K562 (cell line): Measurements from ENCODE around the gene CHMP2A. TPM values are rescaled to one million over a fixed set of nuclear protein-coding genes. Genes with fewer than 3 reads are reported as not detected.

Source experiments
- ATAC-seq: fragments of 200-7000 bp; cut with Tn5 transposase; 3 replicates; pipeline ENCODE4 v1.9.1; 2020; ENCODE audit warnings: moderate library complexity
- BruUV-seq: library from RNA; stranded (reverse); fragments of 400-500 nt; replicated peaks from 2 replicates; lab custom pipeline; 2021; lab: Mats Ljungman, UMichigan
- CTCF ChIA-PET: fragments of 300-600 bp; formaldehyde crosslinking; extraction: SDS; loops from one replicate; lab custom pipeline; 2021; ENCODE audit warnings: low intra/inter-chr PET ratio; lab: Yijun Ruan, JAX
- POLR2A ChIA-PET: fragments of 300-600, 350-650 bp; sonication (Branson Sonifier 250); formaldehyde crosslinking; extraction: SDS; loops from one replicate; lab custom pipeline; 2021; ENCODE audit warnings: antibody characterized with exemption, inconsistent platforms; lab: Yijun Ruan, JAX
- DNase-seq, 4 experiments: peaks; one replicate each; pipeline versions ENCODE4 v3.0.0 to v3.0.0-alpha.2; 2011 to 2018; ENCODE audit warnings: low spot score in 3 of 4, mixed read lengths in 3 of 4; ENCODE audit errors: extremely low read depth in 1 of 4
- FAIRE-seq: peaks from 2 replicates; lab custom pipeline; 2011; peaks lifted over from hg19 to GRCh38; lab: Jason Lieb, UNC
- H2AFZ ChIP-seq: 2 replicates; pipeline ENCODE4 v1.6.0; 2011; ENCODE audit warnings: low read depth, low read length, control low read depth, inconsistent platforms
- H3K27ac ChIP-seq: fragments of 200-600 bp; 3 replicates; pipeline ENCODE4 v1.8.0; 2011; ENCODE audit warnings: low read depth, mild to moderate bottlenecking, control low read depth, inconsistent platforms, low read length, moderate library complexity, mixed read lengths; ENCODE audit errors: extremely low read depth
- H3K27me3 ChIP-seq, 2 experiments: fragments of 300-600 bp in 1 of 2; 2 replicates in 1 of 2; 3 replicates in 1 of 2; pipeline versions ENCODE4 v1.6.0 to v1.8.0; 2011; ENCODE audit warnings: inconsistent platforms in 2 of 2, low read length in 2 of 2, mild to moderate bottlenecking in 1 of 2, mixed read lengths in 1 of 2, moderate library complexity in 1 of 2; ENCODE audit not compliant: control insufficient read depth in 2 of 2, insufficient read depth in 2 of 2
- H3K36me3 ChIP-seq: fragments of 300-600 bp; 3 replicates; pipeline ENCODE4 v1.8.0; 2011; ENCODE audit warnings: mild to moderate bottlenecking, low read length, inconsistent platforms; ENCODE audit not compliant: control insufficient read depth, insufficient read depth
- H3K4me1 ChIP-seq, 2 experiments: fragments of 200-600 bp in 1 of 2; replicated peaks in 1 of 2; 2 replicates in 1 of 2; 3 replicates in 1 of 2; pipeline versions ENCODE4 v1.5.1 to v1.8.0; 2011; ENCODE audit warnings: inconsistent platforms in 2 of 2, low read length in 2 of 2, mild to moderate bottlenecking in 1 of 2, mixed read lengths in 1 of 2, moderate library complexity in 1 of 2; ENCODE audit not compliant: control insufficient read depth in 2 of 2, insufficient read depth in 2 of 2
- H3K4me2 ChIP-seq: 2 replicates; pipeline ENCODE4 v1.6.1; 2011; ENCODE audit warnings: low read length, control low read depth, inconsistent platforms, mixed read lengths; ENCODE audit not compliant: insufficient read depth
- H3K4me3 ChIP-seq: fragments of 200-600 bp; sonication (generic), shearing (Covaris generic); 2 replicates; pipeline ENCODE4 v1.5.1; 2016; ENCODE audit warnings: control low read depth, inconsistent platforms
- H3K79me2 ChIP-seq: fragments of 200-600 bp; 3 replicates; pipeline ENCODE4 v1.8.0; 2011; ENCODE audit warnings: low read length, inconsistent platforms; ENCODE audit not compliant: control insufficient read depth, insufficient read depth
- H3K9ac ChIP-seq, 2 experiments: 2 replicates each; pipeline versions ENCODE4 v1.6.0 to v1.6.1; 2011; ENCODE audit warnings: low read depth in 2 of 2, low read length in 2 of 2, control low read depth in 1 of 2, inconsistent platforms in 1 of 2, mild to moderate bottlenecking in 1 of 2, mixed read lengths in 1 of 2; ENCODE audit not compliant: insufficient read depth in 1 of 2
- H3K9me1 ChIP-seq: one replicate; pipeline ENCODE4 v1.6.0; 2011; ENCODE audit warnings: inconsistent platforms, mild to moderate bottlenecking, low read length, moderate library complexity; ENCODE audit not compliant: control insufficient read depth, insufficient read depth
- H3K9me3 ChIP-seq: replicated peaks from 2 replicates; pipeline ENCODE4 v1.5.1; 2011; ENCODE audit warnings: low read depth, low read length, inconsistent platforms; ENCODE audit not compliant: control insufficient read depth, insufficient read depth
- H4K20me1 ChIP-seq: replicated peaks from 2 replicates; pipeline ENCODE4 v1.6.1; 2011; ENCODE audit warnings: low read length, inconsistent platforms, mixed read lengths; ENCODE audit not compliant: control insufficient read depth, insufficient read depth
- ADNP ChIP-seq: fragments of 200-800 bp; sonication (Bioruptor generic); IDR thresholded peaks from 2 replicates; pipeline ENCODE4 v1.6.1; 2016; ENCODE audit warnings: missing genetic modification characterization, missing compliant biosample characterization
- ASH1L ChIP-seq: fragments of 450-650 bp; IDR thresholded peaks from 2 replicates; pipeline ENCODE4 v1.6.1; 2018; ENCODE audit warnings: borderline replicate concordance, mild to moderate bottlenecking, low read depth; ENCODE audit not compliant: partially characterized antibody
- BMI1 ChIP-seq: fragments of 150-350 bp; IDR thresholded peaks from 2 replicates; pipeline ENCODE4 v1.6.1; 2014; ENCODE audit warnings: low read length
- CC2D1A ChIP-seq: fragments of 450-650 bp; IDR thresholded peaks from 2 replicates; pipeline ENCODE4 v1.6.1; 2017; ENCODE audit warnings: mild to moderate bottlenecking
- EGR1 ChIP-seq: fragments of 450-650 bp; conservative IDR thresholded peaks from 2 replicates; pipeline ENCODE4 v1.6.1; 2017; ENCODE audit warnings: mild to moderate bottlenecking
- GATA2 ChIP-seq: sonication (generic); formaldehyde crosslinking; IDR thresholded peaks from 2 replicates; pipeline ENCODE4 v1.4.0; 2020; ENCODE audit warnings: mild to moderate bottlenecking, missing genetic modification reagents
- HDAC3 ChIP-seq: fragments of 450-650 bp; IDR thresholded peaks from 2 replicates; pipeline ENCODE4 v1.6.1; 2018; ENCODE audit warnings: borderline replicate concordance, mild to moderate bottlenecking, moderate library complexity; ENCODE audit not compliant: partially characterized antibody
- HMGXB4 ChIP-seq: sonication (generic); formaldehyde crosslinking; IDR thresholded peaks from 2 replicates; pipeline ENCODE4 v1.8.1; 2023; ENCODE audit warnings: mild to moderate bottlenecking, missing genetic modification reagents
- HNRNPL ChIP-seq: fragments of 200-400 bp; formaldehyde crosslinking; IDR thresholded peaks from 2 replicates; pipeline ENCODE4 v1.6.1; 2017; ENCODE audit warnings: low read depth, mild to moderate bottlenecking, low read length
- ILF3 ChIP-seq: fragments of 450-650 bp; IDR thresholded peaks from 2 replicates; pipeline ENCODE4 v1.6.1; 2018; ENCODE audit warnings: antibody characterized with exemption, mild to moderate bottlenecking, moderate library complexity, borderline replicate concordance
- RBM15 ChIP-seq: fragments of 200-400 bp; formaldehyde crosslinking; IDR thresholded peaks from 2 replicates; pipeline ENCODE4 v1.6.1; 2018; ENCODE audit warnings: mild to moderate bottlenecking, low read length, moderate library complexity; ENCODE audit not compliant: insufficient read depth
- SMC3 ChIP-seq: conservative IDR thresholded peaks from 2 replicates; pipeline ENCODE4 v1.6.1; 2011; ENCODE audit warnings: low read depth, low read length, improper control_type of control experiment; ENCODE audit not compliant: insufficient read depth
- ZNF224 ChIP-seq: sonication (generic); formaldehyde crosslinking; IDR thresholded peaks from 2 replicates; pipeline ENCODE4 v1.8.0; 2022; ENCODE audit warnings: mild to moderate bottlenecking, missing genetic modification reagents
- ZNF766 ChIP-seq: fragments of 200-800 bp; sonication (Bioruptor generic); conservative IDR thresholded peaks from 2 replicates; pipeline ENCODE4 v1.6.1; 2016; ENCODE audit warnings: missing genetic modification characterization, missing compliant biosample characterization
- WGBS: fragments of 100-300 bp; shearing (Covaris generic); methylation state at CpG from one replicate; pipeline ENCODE4 v1.1.6; 2016; ENCODE audit warnings: low coverage, mixed read lengths; ENCODE audit not compliant: insufficient coverage; ENCODE audit errors: missing lambda C conversion rate; 5-methylcytosine and 5-hydroxymethylcytosine counted together
- in situ Hi-C: fragments of 300-500 bp; cut with MboI; formaldehyde crosslinking; loops from 4 replicates; pipeline ENCODE4 v1.15.0; 2018; ENCODE audit warnings: inconsistent platforms, mixed read lengths
- intact Hi-C: fragments of 100-400 bp; cut with micrococcal nuclease; formaldehyde crosslinking; loops from 2 replicates; pipeline ENCODE4 v1.14.2; 2022
- polyA plus RNA-seq, 8 experiments: library from polyadenylated mRNA; depleted of rRNA in 4 of 8; stranded (reverse) in 5 of 8; unstranded in 3 of 8; fragments of >200 nt; fragmentation: Nextera tagmentation in 2 of 8; fragmentation: Illumina TruSeq in 1 of 8; extraction: Ambion mirVana in 2 of 8; extraction: Trizol in 1 of 8; gene quantifications; 2 replicates each; pipeline versions ENCODE4 v1.2.1 to v1.2.3, GENCODE V29; 2011 to 2014; ENCODE audit warnings: inconsistent platforms in 1 of 8, missing spikeins in 1 of 8
- total RNA-seq, 7 experiments: library from RNA; depleted of rRNA in 6 of 7; stranded (reverse); fragments of >200 nt in 6 of 7; fragmentation: Illumina TruSeq in 2 of 7; extraction: Trizol in 2 of 7; gene quantifications; 2 replicates each; pipeline versions ENCODE4 v1.2.1 to v1.2.3, GENCODE V29; 2011 to 2021; ENCODE audit warnings: low replicate concordance in 1 of 7
- TF ChIP-seq, protein P1 (sequence below): fragments of 450-650 bp; IDR thresholded peaks from 2 replicates; pipeline ENCODE4 v1.6.1; 2016; ENCODE audit warnings: antibody characterized with exemption
- TF ChIP-seq, protein P2 (sequence below): fragments of 450-650 bp; formaldehyde crosslinking; IDR thresholded peaks from 2 replicates; pipeline ENCODE4 v1.4.0; 2022; ENCODE audit warnings: missing genetic modification characterization

CHMP2A gene
- total and polyA plus RNA-seq, 9 of the 15 experiments (the other 6 are each of a cell fraction or from before 2014, with no cell fraction given) = 57.6 to 159 (median 87.2) TPM

- peaks cover 27% of the 10 kb centered on the region for H3K79me2 ChIP-seq
- intact Hi-C loops = no loop called here
- peaks cover 25 to 35% of the 10 kb centered on the region in 2 experiments; a peak in 4 of 5 replicates for H3K4me1 ChIP-seq
- peak within 1 kb of the TSS; percentile 95 to 97 for H3K9ac ChIP-seq
- peak within 1 kb of the TSS; percentile 96 for H3K4me2 ChIP-seq
- under 1% methylated on average over 70 of the region's 75 CpGs for WGBS
- FAIRE-seq (peak; percentile 99), DNase-seq (peak; percentile 92 to 100 (median 94)), ATAC-seq (peak; percentile 77)
- H4K20me1 ChIP-seq = no peaks in the 10 kb centered on the region
- peaks cover 38% of the 10 kb centered on the region; the same call in 2 of the 3 replicates for H3K36me3 ChIP-seq
- H3K27ac ChIP-seq = peak within 1 kb of the TSS; percentile 99
- ChIA-PET CTCF (no interaction called here), POLR2A (interaction anchor here (0.5 to 2.9 kb wide), 4 partner anchors 9 to 231 kb away, joined by 3 to 24 read pairs (median 3); no protein-coding TSS in a partner anchor)
- no peaks in the 10 kb centered on the region for H3K27me3 ChIP-seq
- H3K4me3 ChIP-seq = peak within 1 kb of the TSS; percentile 71
- BruUV-seq = TSS peak; percentile 42
- H3K9me3 ChIP-seq = no peaks in the 10 kb centered on the region
- peak within 1 kb of the TSS; percentile 99 for H2AFZ ChIP-seq
- no peaks in the 10 kb centered on the region for H3K9me1 ChIP-seq
- in situ Hi-C loops = no loop called here
- TF ChIP-seq, protein P1, sequence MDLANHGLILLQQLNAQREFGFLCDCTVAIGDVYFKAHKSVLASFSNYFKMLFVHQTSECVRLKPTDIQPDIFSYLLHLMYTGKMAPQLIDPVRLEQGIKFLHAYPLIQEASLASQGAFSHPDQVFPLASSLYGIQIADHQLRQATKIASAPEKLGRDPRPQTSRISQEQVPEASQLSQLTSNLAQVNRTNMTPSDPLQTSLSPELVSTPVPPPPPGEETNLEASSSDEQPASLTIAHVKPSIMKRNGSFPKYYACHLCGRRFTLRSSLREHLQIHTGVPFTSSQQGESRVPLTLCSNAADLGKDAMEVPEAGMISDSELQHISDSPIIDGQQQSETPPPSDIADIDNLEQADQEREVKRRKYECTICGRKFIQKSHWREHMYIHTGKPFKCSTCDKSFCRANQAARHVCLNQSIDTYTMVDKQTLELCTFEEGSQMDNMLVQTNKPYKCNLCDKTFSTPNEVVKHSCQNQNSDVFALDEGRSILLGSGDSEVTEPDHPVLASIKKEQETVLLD = peak; percentile 93
- TF ChIP-seq EGR1 (peak; percentile 88), HNRNPL (no peak), HMGXB4 (CRISPR knock-in tag) (0 out of 2 replicates have a peak, but pooled peaks have one; percentile 68), ADNP (no peak), ASH1L (peak; percentile 61), ZNF766 (CRISPR knock-in tag) (0 out of 2 replicates have a peak, but pooled peaks have one; percentile 10), ILF3 (no peak), HDAC3 (no peak), CC2D1A (0 out of 2 replicates have a peak, but pooled peaks have one; percentile 55), BMI1 (peak; percentile 100), SMC3 (0 out of 2 replicates have a peak, but pooled peaks have one; percentile 5), GATA2 (CRISPR knock-in tag) (no peak), ZNF224 (CRISPR knock-in tag) (no peak), RBM15 (no peak)
- TF ChIP-seq, protein P2, sequence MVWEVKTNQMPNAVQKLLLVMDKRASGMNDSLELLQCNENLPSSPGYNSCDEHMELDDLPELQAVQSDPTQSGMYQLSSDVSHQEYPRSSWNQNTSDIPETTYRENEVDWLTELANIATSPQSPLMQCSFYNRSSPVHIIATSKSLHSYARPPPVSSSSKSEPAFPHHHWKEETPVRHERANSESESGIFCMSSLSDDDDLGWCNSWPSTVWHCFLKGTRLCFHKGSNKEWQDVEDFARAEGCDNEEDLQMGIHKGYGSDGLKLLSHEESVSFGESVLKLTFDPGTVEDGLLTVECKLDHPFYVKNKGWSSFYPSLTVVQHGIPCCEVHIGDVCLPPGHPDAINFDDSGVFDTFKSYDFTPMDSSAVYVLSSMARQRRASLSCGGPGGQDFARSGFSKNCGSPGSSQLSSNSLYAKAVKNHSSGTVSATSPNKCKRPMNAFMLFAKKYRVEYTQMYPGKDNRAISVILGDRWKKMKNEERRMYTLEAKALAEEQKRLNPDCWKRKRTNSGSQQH (CRISPR knock-in tag) = peak; percentile 85
Observed at GRCh38 chr19:58572818-58573657, 18.1 kb upstream of the CHMP2A start, which contains the start of gene MZF1. MZF1 (minus strand) TSS chr19:58573335; CDS start chr19:58571389, 1,946 bp downstream.
